ENCODE results near the gene SLC22A2. TPM values are rescaled to one million over a fixed set of nuclear protein-coding genes. Genes with fewer than 3 reads are reported as not detected.

Gene SLC22A2
- total RNA-seq, 1 experiment from 2014 or later: 0.96 TPM

GRCh38 chr6:160270347-160270746, 11.7 kb upstream of the SLC22A2 start:
- no peak overlapping the region for H3K27ac Mint-ChIP-seq
- TF ChIP-seq NR2C2 (CRISPR knock-in tag; IDR thresholded peaks at IDR 0.05): no peak
- no peak for TF ChIP-seq TP53 (CRISPR knock-in tag; IDR thresholded peaks at IDR 0.05)
- TF ChIP-seq SP1 (CRISPR knock-in tag; conservative IDR thresholded peaks at IDR 0.05): no peak
- no peak for TF ChIP-seq MYBL2 (CRISPR knock-in tag; IDR thresholded peaks at IDR 0.05)
- no peak for TF ChIP-seq ZNF138 (CRISPR knock-in tag; conservative IDR thresholded peaks at IDR 0.05)
- TF ChIP-seq KAT7 (CRISPR knock-in tag; IDR thresholded peaks at IDR 0.05; ENCODE audit: borderline replicate concordance): no peak
- TF ChIP-seq AFF4 (CRISPR knock-in tag; IDR thresholded peaks at IDR 0.05; ENCODE audit: borderline replicate concordance): no peak
- TF ChIP-seq, protein P1, sequence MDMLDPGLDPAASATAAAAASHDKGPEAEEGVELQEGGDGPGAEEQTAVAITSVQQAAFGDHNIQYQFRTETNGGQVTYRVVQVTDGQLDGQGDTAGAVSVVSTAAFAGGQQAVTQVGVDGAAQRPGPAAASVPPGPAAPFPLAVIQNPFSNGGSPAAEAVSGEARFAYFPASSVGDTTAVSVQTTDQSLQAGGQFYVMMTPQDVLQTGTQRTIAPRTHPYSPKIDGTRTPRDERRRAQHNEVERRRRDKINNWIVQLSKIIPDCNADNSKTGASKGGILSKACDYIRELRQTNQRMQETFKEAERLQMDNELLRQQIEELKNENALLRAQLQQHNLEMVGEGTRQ (CRISPR knock-in tag; IDR thresholded peaks at IDR 0.05): no peak
- TF ChIP-seq ZBTB21 (CRISPR knock-in tag; IDR thresholded peaks at IDR 0.05; ENCODE audit: borderline replicate concordance): no peak
- TF ChIP-seq NFYB (CRISPR knock-in tag; conservative IDR thresholded peaks at IDR 0.05; ENCODE audit: low read depth): no peak
- no peak for TF ChIP-seq CREM (CRISPR knock-in tag; IDR thresholded peaks at IDR 0.05)
- POLR2A ChIA-PET: no interaction called here
- H3K4me1 Mint-ChIP-seq: 0 out of 2 replicates have a peak, but pooled peaks cover 3% of the 10 kb centered on the region
- CTCF ChIA-PET: no interaction called here
- DNase-seq (ENCODE audit: low spot score) (no peak), ATAC-seq (no peak)
- no peak overlapping the region for H3K4me3 Mint-ChIP-seq
- H3K9me3 Mint-ChIP-seq: no peaks in the 10 kb centered on the region
- no peaks in the 10 kb centered on the region for H3K36me3 Mint-ChIP-seq
- H3K27me3 Mint-ChIP-seq (ENCODE audit: low read depth): no peaks in the 10 kb centered on the region; the same call in 1 of the 2 replicates

DNA sequence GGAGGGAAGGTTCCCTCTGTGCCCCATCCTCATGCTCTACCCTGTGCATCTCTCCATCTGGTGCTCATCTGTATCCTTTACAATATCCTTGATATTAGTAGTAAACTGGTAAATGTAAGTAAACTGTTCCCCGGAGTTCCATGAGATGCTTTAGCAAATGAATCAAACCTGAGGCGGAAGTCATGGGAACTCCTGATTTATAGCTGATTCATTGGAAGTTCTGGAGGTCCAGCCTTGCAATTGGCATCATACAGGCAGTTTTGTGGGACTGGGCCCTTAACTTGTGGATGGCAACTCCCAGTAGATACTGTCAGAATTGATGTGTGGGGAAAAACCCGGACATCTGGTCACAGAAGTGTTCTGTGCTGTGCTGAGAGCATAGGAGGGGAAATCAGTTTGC, 11.2 kb upstream of the SLC22A2 start:
- H3K4me3 Mint-ChIP-seq: no peak overlapping the region
- POLR2A ChIA-PET: no interaction called here
- H3K36me3 Mint-ChIP-seq: no peaks in the 10 kb centered on the region
- H3K27me3 Mint-ChIP-seq (ENCODE audit: low read depth): no peaks in the 10 kb centered on the region; the same call in 1 of the 2 replicates
- CTCF ChIA-PET: no interaction called here
- DNase-seq (ENCODE audit: low spot score) (no peak), ATAC-seq (no peak)
- no peak overlapping the region for H3K27ac Mint-ChIP-seq
- H3K9me3 Mint-ChIP-seq: no peaks in the 10 kb centered on the region
- 0 out of 2 replicates have a peak, but pooled peaks cover 3% of the 10 kb centered on the region for H3K4me1 Mint-ChIP-seq
- TF ChIP-seq FOXK1 (CRISPR knock-in tag; IDR thresholded peaks at IDR 0.05) (no peak), AFF4 (CRISPR knock-in tag; IDR thresholded peaks at IDR 0.05; ENCODE audit: borderline replicate concordance) (no peak), EMX1 (CRISPR knock-in tag; IDR thresholded peaks at IDR 0.05) (no peak), NFE2L1 (CRISPR knock-in tag; IDR thresholded peaks at IDR 0.05) (no peak), TEAD1 (CRISPR knock-in tag; IDR thresholded peaks at IDR 0.05) (no peak), ZNF121 (CRISPR knock-in tag; IDR thresholded peaks at IDR 0.05) (no peak), HMGA2 (CRISPR knock-in tag; IDR thresholded peaks at IDR 0.05) (no peak), FOXP4 (CRISPR knock-in tag; IDR thresholded peaks at IDR 0.05) (no peak), CREM (CRISPR knock-in tag; IDR thresholded peaks at IDR 0.05) (no peak), ZNF232 (CRISPR knock-in tag; IDR thresholded peaks at IDR 0.05) (no peak), PRRX2 (CRISPR knock-in tag; IDR thresholded peaks at IDR 0.05) (no peak), MYBL2 (CRISPR knock-in tag; IDR thresholded peaks at IDR 0.05) (no peak)
- TF ChIP-seq, protein P2, sequence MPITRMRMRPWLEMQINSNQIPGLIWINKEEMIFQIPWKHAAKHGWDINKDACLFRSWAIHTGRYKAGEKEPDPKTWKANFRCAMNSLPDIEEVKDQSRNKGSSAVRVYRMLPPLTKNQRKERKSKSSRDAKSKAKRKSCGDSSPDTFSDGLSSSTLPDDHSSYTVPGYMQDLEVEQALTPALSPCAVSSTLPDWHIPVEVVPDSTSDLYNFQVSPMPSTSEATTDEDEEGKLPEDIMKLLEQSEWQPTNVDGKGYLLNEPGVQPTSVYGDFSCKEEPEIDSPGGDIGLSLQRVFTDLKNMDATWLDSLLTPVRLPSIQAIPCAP (CRISPR knock-in tag; IDR thresholded peaks at IDR 0.05): no peak
- TF ChIP-seq, protein P3, sequence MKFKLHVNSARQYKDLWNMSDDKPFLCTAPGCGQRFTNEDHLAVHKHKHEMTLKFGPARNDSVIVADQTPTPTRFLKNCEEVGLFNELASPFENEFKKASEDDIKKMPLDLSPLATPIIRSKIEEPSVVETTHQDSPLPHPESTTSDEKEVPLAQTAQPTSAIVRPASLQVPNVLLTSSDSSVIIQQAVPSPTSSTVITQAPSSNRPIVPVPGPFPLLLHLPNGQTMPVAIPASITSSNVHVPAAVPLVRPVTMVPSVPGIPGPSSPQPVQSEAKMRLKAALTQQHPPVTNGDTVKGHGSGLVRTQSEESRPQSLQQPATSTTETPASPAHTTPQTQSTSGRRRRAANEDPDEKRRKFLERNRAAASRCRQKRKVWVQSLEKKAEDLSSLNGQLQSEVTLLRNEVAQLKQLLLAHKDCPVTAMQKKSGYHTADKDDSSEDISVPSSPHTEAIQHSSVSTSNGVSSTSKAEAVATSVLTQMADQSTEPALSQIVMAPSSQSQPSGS (CRISPR knock-in tag; IDR thresholded peaks at IDR 0.05; ENCODE audit: borderline replicate concordance, low read depth): no peak
